HG03280 (cell line): Measurements from ENCODE around the gene MS4A4E.
"Not testable (repeated sequence)": the region's sequence is repeated elsewhere in the genome, so short reads cannot be mapped to it uniquely, and the experiment has no call there.

ENCODE experiments used
- ATAC-seq: cut with Tn5 transposase; IDR thresholded peaks from one replicate; pipeline ENCODE4 v1.9.1; 2021; ENCODE audit warnings: mild to moderate bottlenecking, moderate library complexity; ENCODE audit not compliant: unreplicated experiment

Gene MS4A4E

GRCh38 chr11:60221692-60222091 lies 21.2 kb downstream of the MS4A4E start:
- ATAC-seq, result no peak

DNA sequence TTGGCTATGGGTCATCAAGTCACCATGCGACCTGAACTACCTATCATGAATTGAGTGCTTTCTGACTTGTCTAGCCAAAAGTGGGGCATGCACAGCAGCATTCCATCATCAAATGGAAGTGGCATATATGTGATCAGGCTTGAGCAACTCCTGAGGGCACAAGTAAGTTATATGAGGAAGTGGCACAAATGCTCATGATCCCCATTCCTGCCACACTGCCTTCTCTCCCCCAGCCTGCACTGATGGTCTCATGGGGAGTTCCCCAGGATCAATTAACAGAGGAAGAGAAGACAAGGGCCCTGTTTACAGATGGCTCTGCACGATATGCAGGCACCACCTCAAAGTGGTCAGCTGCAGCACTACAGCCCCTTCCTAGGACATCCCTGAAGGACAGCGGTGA lies 21.8 kb downstream of the MS4A4E start:
- no peak for ATAC-seq

GRCh38 chr11:60214386-60214785 lies 28.6 kb downstream of the MS4A4E start:
- no peak for ATAC-seq

- no peak for ATAC-seq
These were observed 31.7 kb downstream of the MS4A4E start for GRCh38 chr11:60211206-60211605.

GRCh38 chr11:60209977-60210376 lies 33.0 kb downstream of the MS4A4E start:
- no peak for ATAC-seq

DNA sequence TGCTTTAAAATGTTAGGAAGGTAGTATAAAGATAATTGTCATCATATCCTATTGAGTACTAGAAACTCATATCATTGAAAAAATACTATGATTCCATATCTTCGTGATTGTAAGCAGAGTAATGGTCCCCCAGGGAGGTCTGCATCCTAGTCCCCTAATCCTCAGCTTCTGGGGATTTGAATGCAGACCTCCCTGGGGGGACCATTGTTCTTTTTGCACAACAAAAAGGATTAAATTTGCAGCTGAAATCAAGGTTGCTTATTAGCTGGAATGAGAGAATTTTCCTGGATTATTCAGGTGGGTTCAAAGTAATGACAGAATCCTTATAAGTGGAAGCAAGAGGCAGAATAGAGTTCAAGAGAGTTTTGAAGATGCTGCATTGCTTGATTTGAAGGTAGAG lies 34.0 kb downstream of the MS4A4E start:
- ATAC-seq, result no peak

DNA sequence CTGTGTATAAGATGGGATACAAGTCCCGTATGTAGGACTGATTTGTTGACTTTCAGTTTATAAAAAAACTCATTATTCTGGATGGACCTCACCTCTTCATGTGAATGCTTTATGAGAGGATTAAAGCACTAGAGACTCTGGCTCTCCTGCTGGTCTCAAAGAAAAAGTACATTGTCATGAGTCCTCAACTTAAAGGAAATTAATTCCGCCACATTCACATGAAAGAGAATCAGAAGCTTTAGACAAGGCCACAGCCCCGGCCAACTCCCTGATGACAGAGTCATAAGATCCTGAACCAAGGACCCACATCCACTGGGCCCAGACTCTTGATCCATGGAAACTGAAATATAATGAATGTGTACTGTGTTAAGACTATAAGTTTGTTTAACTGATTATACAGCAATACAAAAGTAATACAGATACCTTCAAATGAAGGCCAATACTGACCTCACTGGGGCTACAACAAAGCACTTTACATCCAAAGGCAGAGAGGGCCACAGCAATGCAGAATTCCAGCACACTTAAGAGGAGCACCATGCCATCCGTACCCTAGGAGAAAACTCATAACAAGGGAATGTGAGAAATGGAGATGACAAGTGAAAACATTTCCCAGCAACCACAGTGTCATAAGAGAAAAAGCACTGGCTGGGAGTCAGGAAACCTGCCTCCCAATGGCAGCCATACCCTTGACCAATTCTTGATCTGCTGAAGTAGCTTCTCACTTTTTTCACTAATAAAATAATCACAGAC lies 34.6 kb downstream of the MS4A4E start:
- no peak for ATAC-seq

GRCh38 chr11:60206616-60207015 lies 36.3 kb downstream of the MS4A4E start:
- ATAC-seq, result no peak

DNA sequence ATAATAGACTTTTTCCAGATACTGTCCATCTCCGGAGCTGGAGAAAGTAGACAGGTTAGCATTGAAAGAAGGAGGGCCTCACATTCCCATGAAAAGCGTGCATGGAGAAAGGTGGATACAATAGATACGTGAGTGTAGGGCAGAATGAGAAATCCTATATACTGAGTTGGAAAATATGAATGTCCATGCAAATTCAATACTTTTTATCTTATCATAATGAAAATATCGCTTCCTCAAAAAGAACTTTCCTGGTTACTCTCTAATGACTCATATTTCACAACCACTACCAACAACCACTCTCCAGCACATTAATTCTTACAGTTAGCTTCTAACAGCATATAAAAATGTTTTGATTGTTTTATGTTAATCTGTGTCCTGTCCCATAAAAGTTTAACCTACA lies 38.0 kb downstream of the MS4A4E start:
- no peak for ATAC-seq

- not testable (repeated sequence) for ATAC-seq
These were observed 41.6 kb downstream of the MS4A4E start for GRCh38 chr11:60201334-60201733.

- ATAC-seq, result no peak
These were observed 45.5 kb downstream of the MS4A4E start for GRCh38 chr11:60197442-60197841.

DNA sequence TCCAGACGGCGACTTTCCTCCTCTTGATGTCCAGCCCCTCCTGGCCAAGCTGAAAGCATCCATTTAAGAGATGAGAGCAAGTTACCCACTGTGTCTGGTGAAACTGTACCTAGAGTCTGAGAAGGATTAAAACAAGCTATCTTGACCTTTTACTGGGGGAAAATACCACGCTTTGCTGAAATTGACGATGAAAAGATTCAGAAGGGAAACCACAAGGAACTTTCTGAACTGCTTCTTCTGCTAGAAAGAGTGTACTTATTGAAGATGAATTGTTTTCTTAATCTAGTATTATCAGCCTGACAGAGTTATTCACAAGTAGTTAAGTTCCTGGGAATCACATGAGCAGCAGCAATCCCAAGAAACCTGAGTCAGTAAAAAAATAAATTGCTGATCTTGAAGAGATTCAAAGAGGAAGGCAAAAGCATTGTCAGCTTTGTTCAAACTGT lies 47.0 kb downstream of the MS4A4E start:
- no peak for ATAC-seq

- ATAC-seq, result no peak
These were observed 48.4 kb downstream of the MS4A4E start for GRCh38 chr11:60194511-60194910.

GRCh38 chr11:60193687-60194433 lies 49.1 kb downstream of the MS4A4E start:
- ATAC-seq, result peak; percentile 92

- not testable (repeated sequence) for ATAC-seq
These were observed 50.4 kb downstream of the MS4A4E start for GRCh38 chr11:60192564-60192963.

DNA sequence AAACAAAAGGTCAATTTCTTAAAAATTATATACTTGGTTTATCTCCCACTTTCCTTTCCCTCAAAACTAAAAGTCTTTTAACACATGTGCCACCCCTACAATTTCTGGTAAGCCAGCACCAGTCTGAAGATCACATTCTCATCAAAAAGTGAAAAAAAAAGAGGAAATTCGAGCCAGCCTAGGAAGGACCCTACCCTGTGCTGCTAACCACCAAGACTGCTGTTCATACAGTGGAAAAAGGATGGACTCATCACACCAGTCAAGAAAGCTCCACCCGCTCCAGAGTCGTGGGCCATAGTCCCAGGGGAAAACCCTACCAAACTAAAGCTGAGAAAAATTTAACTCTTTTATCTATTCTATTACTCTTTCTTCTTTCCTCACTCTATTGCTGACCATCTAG lies 54.5 kb downstream of the MS4A4E start:
- ATAC-seq, result not testable (repeated sequence)

GRCh38 chr11:60186128-60186527 lies 56.8 kb downstream of the MS4A4E start:
- not testable (repeated sequence) for ATAC-seq

DNA sequence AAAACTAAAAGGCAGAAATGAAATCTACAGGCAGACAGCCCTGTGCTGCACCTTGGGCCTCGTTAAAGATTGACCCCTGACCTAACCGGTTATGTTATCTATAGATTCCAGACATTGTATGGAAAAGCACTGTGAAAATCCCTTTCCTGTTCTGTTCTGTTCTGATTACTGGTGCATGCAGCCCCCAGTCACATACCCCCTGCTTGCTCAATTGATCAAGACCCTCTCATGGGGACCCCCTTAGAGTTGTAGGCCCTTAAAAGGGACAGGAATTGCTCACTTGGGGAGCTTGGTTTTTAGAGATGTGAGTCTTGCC lies 57.5 kb downstream of the MS4A4E start:
- not testable (repeated sequence) for ATAC-seq

- ATAC-seq, result no peak
These were observed 58.0 kb downstream of the MS4A4E start for GRCh38 chr11:60184824-60185511.

DNA sequence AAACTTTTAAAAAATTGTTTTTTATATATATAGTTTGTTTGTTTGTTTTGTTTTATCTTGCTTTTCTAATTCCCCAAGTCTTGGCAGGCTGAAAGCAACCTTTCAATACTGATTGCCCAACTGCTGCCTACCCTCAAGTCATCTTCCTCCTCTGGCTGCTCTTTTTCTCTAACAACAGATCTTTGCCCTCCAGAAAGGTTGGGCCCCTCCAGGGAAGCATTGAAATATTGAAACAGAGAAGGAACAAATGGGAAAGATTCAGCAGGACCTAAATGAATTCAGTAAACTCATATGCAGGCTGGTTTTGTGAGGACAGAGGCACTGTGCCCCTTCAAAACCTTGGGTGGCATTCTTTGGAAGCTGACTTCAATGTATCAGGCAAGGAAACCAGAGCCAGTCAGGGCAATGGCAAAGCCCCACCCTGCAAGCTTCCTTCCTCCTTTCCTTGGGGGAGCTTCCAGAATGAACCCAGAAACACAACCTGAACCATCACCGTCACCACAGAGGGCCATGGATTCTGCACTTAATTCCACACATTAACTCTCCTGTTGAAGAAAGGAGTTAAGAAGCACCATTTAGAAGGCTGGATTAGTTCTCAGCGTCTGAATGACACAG lies 59.2 kb downstream of the MS4A4E start:
- no peak for ATAC-seq

DNA sequence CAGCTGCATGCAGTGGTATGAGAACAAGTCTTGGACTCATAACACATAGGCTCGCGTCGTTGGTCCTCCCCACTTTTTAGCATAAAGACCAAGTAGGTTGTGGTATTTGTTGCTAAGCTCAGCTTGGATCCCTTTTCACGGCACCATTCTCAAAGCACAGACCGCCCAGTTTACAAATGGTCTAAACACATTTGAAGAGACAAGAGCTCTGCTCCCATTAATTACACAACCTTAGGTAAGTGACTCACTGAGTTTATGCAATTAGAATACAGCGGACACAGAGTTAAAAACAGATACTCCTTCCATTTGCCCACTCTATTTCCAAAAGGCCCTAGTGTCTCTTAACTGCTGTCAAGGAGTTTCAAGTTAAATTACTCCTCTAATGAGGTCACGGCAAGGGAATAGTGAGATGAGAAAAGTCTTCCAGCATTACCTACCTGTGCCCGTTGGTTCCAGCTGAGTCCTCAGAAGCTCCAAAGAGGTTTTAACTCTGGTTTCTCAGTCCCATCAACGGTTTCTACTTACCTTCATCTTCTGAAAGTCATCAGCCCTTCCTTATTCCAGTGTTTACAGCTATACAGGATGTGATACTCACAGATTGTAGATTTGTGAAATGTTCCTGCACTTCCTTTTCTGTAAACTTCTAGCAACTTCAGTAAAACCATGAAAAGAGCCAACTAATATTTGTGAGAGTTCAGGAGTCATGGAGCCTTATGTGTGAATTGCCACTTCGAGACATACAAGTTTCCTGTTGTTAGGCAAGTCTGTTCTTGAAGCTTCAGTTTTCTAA lies 60.2 kb downstream of the MS4A4E start, which contains the start of gene MS4A6A:
MS4A6A (minus strand) TSS at position 543 of the 790 bp plus-strand sequence. CDS start 1,356 bp downstream, outside the sequence.
- no peak for ATAC-seq
